Astrocyte (in vitro differentiated cells and primary cell): ENCODE data around the gene CDC25B. TPM values are rescaled to one million over a fixed set of nuclear protein-coding genes. Genes with fewer than 3 reads are reported as not detected.

Experiments
- DNase-seq: peaks from one replicate; pipeline ENCODE4 v3.0.0-alpha.2; 2010; ENCODE audit warnings: low read depth
- FAIRE-seq: peaks from 2 replicates; lab custom pipeline; 2011; peaks lifted over from hg19 to GRCh38; lab: Jason Lieb, UNC
- H2AFZ ChIP-seq: 2 replicates; pipeline ENCODE4 v1.6.0; 2012; ENCODE audit warnings: low read depth, low read length, inconsistent platforms
- H3K27ac ChIP-seq: 2 replicates; pipeline ENCODE4 v1.5.1; 2011; ENCODE audit warnings: low read depth, low read length, inconsistent platforms
- H3K27me3 ChIP-seq: 2 replicates; pipeline ENCODE4 v1.6.0; 2011; ENCODE audit warnings: low read length, inconsistent platforms; ENCODE audit not compliant: insufficient read depth
- H3K36me3 ChIP-seq: 2 replicates; pipeline ENCODE4 v1.5.1; 2011; ENCODE audit warnings: low read length, inconsistent platforms; ENCODE audit not compliant: insufficient read depth
- H3K4me1 ChIP-seq: 2 replicates; pipeline ENCODE4 v1.5.1; 2011; ENCODE audit warnings: low read length, inconsistent platforms; ENCODE audit not compliant: insufficient read depth
- H3K4me2 ChIP-seq: 2 replicates; pipeline ENCODE4 v1.6.0; 2012; ENCODE audit warnings: low read length, inconsistent platforms
- H3K4me3 ChIP-seq: 2 replicates; pipeline ENCODE4 v1.5.1; 2011; ENCODE audit warnings: low read depth, mild to moderate bottlenecking, low read length, inconsistent platforms; ENCODE audit not compliant: insufficient read depth
- H3K79me2 ChIP-seq: 2 replicates; pipeline ENCODE4 v1.6.0; 2012; ENCODE audit warnings: mild to moderate bottlenecking, low read length, inconsistent platforms; ENCODE audit not compliant: insufficient read depth
- H3K9ac ChIP-seq: 2 replicates; pipeline ENCODE4 v1.6.0; 2012; ENCODE audit warnings: mild to moderate bottlenecking, low read length, inconsistent platforms
- H3K9me3 ChIP-seq: 2 replicates; pipeline ENCODE4 v1.5.1; 2012; ENCODE audit warnings: low read depth, mild to moderate bottlenecking, low read length, inconsistent platforms; ENCODE audit not compliant: insufficient read depth
- H4K20me1 ChIP-seq: 2 replicates; pipeline ENCODE4 v1.6.0; 2012; ENCODE audit warnings: low read length, inconsistent platforms; ENCODE audit not compliant: insufficient read depth
- H3K27ac Mint-ChIP-seq: one replicate; pipeline ENCODE4 v1.8.0; 2021; ENCODE audit warnings: mild to moderate bottlenecking, mixed read lengths; ENCODE audit not compliant: unreplicated experiment
- H3K27me3 Mint-ChIP-seq: one replicate; pipeline ENCODE4 v1.8.0; 2021; ENCODE audit warnings: low read depth, mixed read lengths; ENCODE audit not compliant: unreplicated experiment
- H3K36me3 Mint-ChIP-seq: one replicate; pipeline ENCODE4 v1.8.0; 2021; ENCODE audit warnings: low read depth, mixed read lengths; ENCODE audit not compliant: unreplicated experiment
- H3K4me1 Mint-ChIP-seq: one replicate; pipeline ENCODE4 v1.8.0; 2021; ENCODE audit warnings: low read depth, mixed read lengths; ENCODE audit not compliant: unreplicated experiment
- H3K4me3 Mint-ChIP-seq: one replicate; pipeline ENCODE4 v1.8.0; 2021; ENCODE audit warnings: mild to moderate bottlenecking, moderate library complexity, mixed read lengths; ENCODE audit not compliant: unreplicated experiment
- H3K9me3 Mint-ChIP-seq: one replicate; pipeline ENCODE4 v1.8.0; 2021; ENCODE audit warnings: mild to moderate bottlenecking, mixed read lengths; ENCODE audit not compliant: unreplicated experiment
- CTCF ChIP-seq: IDR thresholded peaks from 2 replicates; pipeline ENCODE4 v1.5.1; 2011; ENCODE audit warnings: low read depth, mild to moderate bottlenecking, inconsistent platforms, low read length, moderate library complexity; ENCODE audit not compliant: insufficient read depth
- EZH2 ChIP-seq: IDR thresholded peaks from 2 replicates; pipeline ENCODE4 v1.6.1; 2012; ENCODE audit warnings: mild to moderate bottlenecking, low read length, inconsistent platforms; ENCODE audit not compliant: insufficient read depth
- total RNA-seq: library from RNA; stranded (reverse); gene quantifications from 2 replicates; pipeline ENCODE4 v1.2.1, GENCODE V29; 2021

The CDC25B gene
- total RNA-seq, 1 donor from 2014 or later: 8.5 TPM

GRCh38 chr20:3765171-3765882 lies 30.8 kb upstream of the CDC25B start:
- Histone ChIP-seq H3K9me3 (no peaks in the 10 kb centered on the region), H2AFZ (no peak overlapping the region), H3K79me2 (peaks cover 41% of the 10 kb centered on the region), H3K4me3 (no peak overlapping the region), H3K27ac (no peak overlapping the region), H3K9ac (no peak overlapping the region), H4K20me1 (peaks cover 22% of the 10 kb centered on the region), H3K36me3 (peaks cover 3% of the 10 kb centered on the region), H3K27me3 (no peaks in the 10 kb centered on the region), H3K4me2 (no peak overlapping the region), H3K4me1 (peaks cover 35% of the 10 kb centered on the region)
- Mint-ChIP-seq H3K4me1 (peaks cover 6% of the 10 kb centered on the region), H3K27me3 (peaks cover 2% of the 10 kb centered on the region), H3K4me3 (no peak overlapping the region), H3K27ac (no peak overlapping the region), H3K36me3 (no peaks in the 10 kb centered on the region), H3K9me3 (no peaks in the 10 kb centered on the region)
- TF ChIP-seq EZH2 (no peak), CTCF (no peak)
- DNase-seq (no peak), FAIRE-seq (no peak)

- Histone ChIP-seq H3K4me2 (peak overlapping the region; percentile 100), H3K27ac (no peak overlapping the region), H3K4me3 (peak overlapping the region; percentile 67), H3K9me3 (no peaks in the 10 kb centered on the region), H3K9ac (peak overlapping the region; percentile 81), H4K20me1 (peaks cover 17% of the 10 kb centered on the region), H2AFZ (peak overlapping the region; percentile 80), H3K36me3 (peaks cover 2% of the 10 kb centered on the region), H3K79me2 (peaks cover 41% of the 10 kb centered on the region), H3K27me3 (no peaks in the 10 kb centered on the region), H3K4me1 (peaks cover 35% of the 10 kb centered on the region)
- Mint-ChIP-seq H3K36me3 (no peaks in the 10 kb centered on the region), H3K27me3 (peaks cover 2% of the 10 kb centered on the region), H3K9me3 (no peaks in the 10 kb centered on the region), H3K4me1 (peaks cover 6% of the 10 kb centered on the region), H3K4me3 (peak overlapping the region; percentile 89), H3K27ac (no peak overlapping the region)
- FAIRE-seq (no peak), DNase-seq (no peak)
- TF ChIP-seq CTCF: no peak
- TF ChIP-seq EZH2: no peak
Observed at GRCh38 chr20:3766422-3767109, 29.5 kb upstream of the CDC25B start.

DNA sequence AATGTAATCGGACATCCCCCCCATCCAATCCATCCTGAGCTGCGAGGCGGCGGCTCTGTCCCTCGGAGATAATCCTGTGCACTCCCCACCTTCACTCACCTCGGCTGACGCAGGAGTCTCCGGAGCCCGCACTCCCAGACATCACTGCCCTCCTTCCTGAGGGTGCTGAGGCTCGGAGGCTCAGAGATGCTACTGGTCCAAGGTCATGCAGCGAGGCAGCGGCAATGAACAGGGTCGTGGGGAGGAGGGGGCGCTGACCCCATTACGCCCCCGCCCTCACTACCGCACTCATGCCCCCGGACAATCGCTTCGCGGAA lies 29.0 kb upstream of the CDC25B start:
- peak overlapping the region; percentile 100 for H3K4me2 ChIP-seq
- peaks cover 17% of the 10 kb centered on the region for H4K20me1 ChIP-seq
- H3K9me3 ChIP-seq: no peaks in the 10 kb centered on the region
- peaks cover 6% of the 10 kb centered on the region for H3K4me1 Mint-ChIP-seq
- H3K4me3 Mint-ChIP-seq: peak overlapping the region; percentile 89
- H3K4me3 ChIP-seq: peak overlapping the region; percentile 67
- peak overlapping the region; percentile 80 for H2AFZ ChIP-seq
- DNase-seq: no peak
- peaks cover 35% of the 10 kb centered on the region for H3K4me1 ChIP-seq
- H3K9me3 Mint-ChIP-seq: no peaks in the 10 kb centered on the region
- no peak overlapping the region for H3K27ac ChIP-seq
- peaks cover 2% of the 10 kb centered on the region for H3K27me3 Mint-ChIP-seq
- TF ChIP-seq CTCF: no peak
- no peak for TF ChIP-seq EZH2
- no peaks in the 10 kb centered on the region for H3K36me3 ChIP-seq
- peaks cover 41% of the 10 kb centered on the region for H3K79me2 ChIP-seq
- no peak for FAIRE-seq
- peak overlapping the region; percentile 81 for H3K9ac ChIP-seq
- H3K27ac Mint-ChIP-seq: no peak overlapping the region
- H3K36me3 Mint-ChIP-seq: no peaks in the 10 kb centered on the region
- no peaks in the 10 kb centered on the region for H3K27me3 ChIP-seq
